Measurements from ENCODE around the gene ZFAND5.

DNA sequence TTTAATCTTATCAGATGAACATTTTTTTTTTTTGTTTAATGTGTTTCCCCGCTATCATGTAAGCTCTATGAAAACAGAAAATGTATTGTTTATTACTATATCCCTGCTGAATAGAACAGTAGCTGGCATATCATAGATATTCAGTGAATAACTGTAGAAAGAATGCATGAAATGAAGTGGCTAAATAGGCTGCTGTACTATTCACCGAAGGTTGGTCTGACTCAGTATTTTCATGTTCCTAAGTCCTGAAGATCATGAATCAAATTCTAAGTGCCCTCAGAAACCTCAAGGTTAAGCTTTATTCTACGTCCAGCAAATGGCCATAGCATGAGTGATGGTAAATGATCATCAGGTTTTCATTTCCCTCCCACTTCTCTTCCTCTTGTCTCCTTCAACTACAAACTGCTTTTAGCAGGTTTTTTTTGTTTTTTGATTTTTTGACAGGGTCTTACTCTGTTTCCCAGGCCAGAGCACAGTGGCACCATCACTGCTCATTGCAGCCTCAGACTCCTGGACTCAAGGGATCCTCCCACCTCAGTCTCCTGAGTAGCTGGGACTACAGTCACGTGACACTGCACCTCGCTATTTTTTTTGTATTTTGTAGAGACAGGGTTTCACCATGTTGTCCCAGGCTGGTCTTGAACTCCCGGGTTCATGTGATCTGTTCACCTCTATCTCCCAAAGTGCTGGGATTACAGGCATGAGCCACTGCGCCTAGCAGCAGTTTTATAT, 19.1 kb upstream of the ZFAND5 start:
- TF ChIP-seq POLR2A (IDR thresholded peaks at IDR 0.05) (no peak), POLR2AphosphoS5 (IDR thresholded peaks at IDR 0.05) (peak; percentile 45)
- TF ChIP-seq, protein P1, sequence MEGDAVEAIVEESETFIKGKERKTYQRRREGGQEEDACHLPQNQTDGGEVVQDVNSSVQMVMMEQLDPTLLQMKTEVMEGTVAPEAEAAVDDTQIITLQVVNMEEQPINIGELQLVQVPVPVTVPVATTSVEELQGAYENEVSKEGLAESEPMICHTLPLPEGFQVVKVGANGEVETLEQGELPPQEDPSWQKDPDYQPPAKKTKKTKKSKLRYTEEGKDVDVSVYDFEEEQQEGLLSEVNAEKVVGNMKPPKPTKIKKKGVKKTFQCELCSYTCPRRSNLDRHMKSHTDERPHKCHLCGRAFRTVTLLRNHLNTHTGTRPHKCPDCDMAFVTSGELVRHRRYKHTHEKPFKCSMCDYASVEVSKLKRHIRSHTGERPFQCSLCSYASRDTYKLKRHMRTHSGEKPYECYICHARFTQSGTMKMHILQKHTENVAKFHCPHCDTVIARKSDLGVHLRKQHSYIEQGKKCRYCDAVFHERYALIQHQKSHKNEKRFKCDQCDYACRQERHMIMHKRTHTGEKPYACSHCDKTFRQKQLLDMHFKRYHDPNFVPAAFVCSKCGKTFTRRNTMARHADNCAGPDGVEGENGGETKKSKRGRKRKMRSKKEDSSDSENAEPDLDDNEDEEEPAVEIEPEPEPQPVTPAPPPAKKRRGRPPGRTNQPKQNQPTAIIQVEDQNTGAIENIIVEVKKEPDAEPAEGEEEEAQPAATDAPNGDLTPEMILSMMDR (IDR thresholded peaks at IDR 0.05): no peak
